GM12878 (cell line): ENCODE data around the gene ATXN1. TPM values are rescaled to one million over a fixed set of nuclear protein-coding genes. Genes with fewer than 3 reads are reported as not detected.

Source experiments
- ATAC-seq: fragments of 200-7000 bp; cut with Tn5 transposase; 3 replicates; pipeline ENCODE4 v1.9.1; 2020; ENCODE audit warnings: mild to moderate bottlenecking, moderate library complexity
- BruUV-seq: library from RNA; stranded (reverse); fragments of 400-500 nt; replicated peaks from 2 replicates; lab custom pipeline; 2021; lab: Mats Ljungman, UMichigan
- CTCF ChIA-PET: fragments of 300-600 bp; sonication (Branson Sonifier 250); formaldehyde crosslinking; extraction: SDS; loops from one replicate; lab custom pipeline; 2021; ENCODE audit warnings: inconsistent platforms; lab: Yijun Ruan, JAX
- POLR2A ChIA-PET: fragments of 350-600 bp; formaldehyde crosslinking; extraction: SDS; loops from one replicate; lab custom pipeline; 2021; ENCODE audit warnings: inconsistent platforms; lab: Charles Lee
- RAD21 ChIA-PET: fragments of 300-600 bp; sonication (Branson Sonifier 250); formaldehyde crosslinking; loops from one replicate; lab custom pipeline; 2023; ENCODE audit warnings: antibody characterized with exemption; ENCODE audit not compliant: unreplicated experiment; lab: Charles Lee
- SMC1A ChIA-PET: fragments of 300-600 bp; sonication (Branson Sonifier 250); formaldehyde crosslinking; loops from one replicate; lab custom pipeline; 2023; ENCODE audit not compliant: unreplicated experiment, uncharacterized antibody; lab: Charles Lee
- DNase-seq: peaks from one replicate; pipeline ENCODE4 v3.0.0-alpha.2; 2011; ENCODE audit warnings: low read depth, low spot score
- FAIRE-seq: peaks from 3 replicates; lab custom pipeline; 2011; peaks lifted over from hg19 to GRCh38; lab: Jason Lieb, UNC
- H2AFZ ChIP-seq: 2 replicates; pipeline ENCODE4 v1.6.0; 2011; ENCODE audit warnings: low read depth, low read length, control low read depth; ENCODE audit not compliant: control insufficient read depth
- H3K27ac ChIP-seq: 2 replicates; pipeline ENCODE4 v1.5.1; 2011; ENCODE audit warnings: control low read depth; ENCODE audit not compliant: control insufficient read depth, insufficient read depth
- H3K27me3 ChIP-seq, 2 experiments: replicated peaks in 1 of 2; 2 replicates each; pipeline versions ENCODE4 v1.6.0 to v1.6.1; 2011; ENCODE audit warnings: low read length in 1 of 2; ENCODE audit not compliant: control insufficient read depth in 2 of 2, insufficient read depth in 2 of 2
- H3K36me3 ChIP-seq, 2 experiments: 2 replicates each; pipeline ENCODE4 v1.5.1; 2011; ENCODE audit warnings: low read length in 1 of 2; ENCODE audit not compliant: control insufficient read depth in 2 of 2, insufficient read depth in 2 of 2
- H3K4me1 ChIP-seq: 2 replicates; pipeline ENCODE4 v1.6.1; 2011; ENCODE audit warnings: mild to moderate bottlenecking, low read length, moderate library complexity, mixed read lengths; ENCODE audit not compliant: control insufficient read depth, insufficient read depth
- H3K4me2 ChIP-seq: 2 replicates; pipeline ENCODE4 v1.6.0; 2011; ENCODE audit warnings: control low read depth; ENCODE audit not compliant: control insufficient read depth, insufficient read depth
- H3K4me3 ChIP-seq: fragments of 200-600 bp; sonication (generic); 2 replicates; pipeline ENCODE4 v1.5.1; 2016
- H3K79me2 ChIP-seq: 2 replicates; pipeline ENCODE4 v1.6.0; 2011; ENCODE audit warnings: low read length; ENCODE audit not compliant: control insufficient read depth, insufficient read depth
- H3K9ac ChIP-seq: 2 replicates; pipeline ENCODE4 v1.8.0; 2011; ENCODE audit warnings: low read length, control low read depth, mixed read lengths; ENCODE audit not compliant: control insufficient read depth, insufficient read depth
- H3K9me3 ChIP-seq: replicated peaks from 3 replicates; pipeline ENCODE4 v1.5.1; 2011; ENCODE audit warnings: mild to moderate bottlenecking, low read length; ENCODE audit not compliant: control insufficient read depth, insufficient read depth
- H4K20me1 ChIP-seq: 2 replicates; pipeline ENCODE4 v1.6.0; 2011; ENCODE audit not compliant: control insufficient read depth, insufficient read depth
- CEBPZ ChIP-seq: fragments of 150-350 bp; IDR thresholded peaks from 2 replicates; pipeline ENCODE4 v1.6.1; 2016; ENCODE audit warnings: low read depth, low read length
- DPF2 ChIP-seq: fragments of 450-650 bp; IDR thresholded peaks from 2 replicates; pipeline ENCODE4 v1.6.1; 2017; ENCODE audit warnings: mild to moderate bottlenecking
- EP300 ChIP-seq, 2 experiments: fragments of 150-350 bp in 1 of 2; IDR thresholded peaks; 2 replicates each; pipeline ENCODE4 v1.6.1; 2011 to 2012; ENCODE audit warnings: low read depth in 2 of 2, low read length in 2 of 2, borderline replicate concordance in 1 of 2, improper control_type of control experiment in 1 of 2, inconsistent platforms in 1 of 2; ENCODE audit not compliant: control insufficient read depth in 1 of 2
- FOXM1 ChIP-seq: IDR thresholded peaks from 2 replicates; pipeline ENCODE4 v1.6.1; 2012; ENCODE audit warnings: low read depth, mild to moderate bottlenecking, inconsistent platforms, low read length, moderate library complexity
- MAX ChIP-seq: IDR thresholded peaks from 2 replicates; pipeline ENCODE4 v1.6.1; 2012; ENCODE audit warnings: low read depth, low read length, improper control_type of control experiment
- NBN ChIP-seq: fragments of 450-650 bp; IDR thresholded peaks from 2 replicates; pipeline ENCODE4 v1.6.1; 2016
- NRF1 ChIP-seq: conservative IDR thresholded peaks from 2 replicates; pipeline ENCODE4 v1.6.1; 2011; ENCODE audit warnings: mild to moderate bottlenecking, low read depth, low read length, improper control_type of control experiment
- POLR2AphosphoS2 ChIP-seq: IDR thresholded peaks from 2 replicates; pipeline ENCODE4 v1.6.1; 2011; ENCODE audit warnings: low read depth, mild to moderate bottlenecking, low read length, improper control_type of control experiment, moderate library complexity
- RAD51 ChIP-seq: fragments of 450-650 bp; IDR thresholded peaks from 2 replicates; pipeline ENCODE4 v1.6.1; 2016; ENCODE audit warnings: moderate library complexity, mild to moderate bottlenecking, inconsistent platforms
- RELA ChIP-seq: fragments of 450-650 bp; IDR thresholded peaks from 2 replicates; pipeline ENCODE4 v1.8.0; 2014; ENCODE audit warnings: borderline replicate concordance; ENCODE audit not compliant: partially characterized antibody
- TCF7 ChIP-seq: IDR thresholded peaks from 2 replicates; pipeline ENCODE4 v1.6.1; 2014; ENCODE audit warnings: antibody characterized with exemption, borderline replicate concordance
- WGBS: methylation state at CpG from one replicate; pipeline ENCODE4 v1.1.6; 2016; ENCODE audit warnings: low lambda C conversion rate; ENCODE audit not compliant: insufficient replicate concordance, insufficient coverage; ENCODE audit errors: missing lambda C conversion rate; 5-methylcytosine and 5-hydroxymethylcytosine counted together
- in situ Hi-C: fragments of 300-500 bp; cut with MboI; formaldehyde crosslinking; loops from 9 replicates; pipeline ENCODE4 v1.14.3; 2018; ENCODE audit warnings: mixed read lengths
- intact Hi-C: fragments of 100-400 bp; cut with micrococcal nuclease; formaldehyde crosslinking; loops from one replicate; pipeline ENCODE4 v1.14.2; 2022; ENCODE audit not compliant: unreplicated experiment
- polyA plus RNA-seq, 11 experiments: library from polyadenylated mRNA; depleted of rRNA in 4 of 11; unstranded in 6 of 11; stranded (reverse) in 5 of 11; fragments of >200 nt; fragmentation: Nextera tagmentation in 4 of 11; fragmentation: Illumina TruSeq in 1 of 11; extraction: Ambion mirVana in 4 of 11; extraction: Trizol in 1 of 11; gene quantifications; 1 replicate in 1 of 11; 2 replicates in 10 of 11; pipeline versions ENCODE4 v1.2.1 to v1.2.3, GENCODE V29; 2011 to 2016; ENCODE audit warnings: inconsistent platforms in 2 of 11, missing spikeins in 2 of 11, low read depth in 1 of 11
- total RNA-seq, 4 experiments: library from RNA; depleted of rRNA in 3 of 4; stranded (reverse); fragments of >200 nt in 3 of 4; fragmentation: Illumina TruSeq in 1 of 4; extraction: Trizol in 1 of 4; gene quantifications; 2 replicates each; pipeline versions ENCODE4 v1.2.1 to v1.2.3, GENCODE V29; 2013 to 2021
- TF ChIP-seq, protein P1 (sequence below): IDR thresholded peaks from 2 replicates; pipeline ENCODE4 v1.6.1; 2011; ENCODE audit warnings: low read depth, mild to moderate bottlenecking, low read length, moderate library complexity, borderline replicate concordance; ENCODE audit errors: extremely low read depth
- TF ChIP-seq, protein P2 (sequence below): IDR thresholded peaks from 2 replicates; pipeline ENCODE4 v1.6.1; 2012; ENCODE audit warnings: improper control_type of control experiment, low read depth, low read length; ENCODE audit not compliant: insufficient replicate concordance

ATXN1 gene
- total and polyA plus RNA-seq, 10 of the 15 experiments (the other 5 are each of a cell fraction or from before 2014, with no cell fraction given), result 12.2 to 51.2 (median 20.5) TPM

- TF ChIP-seq EP300 (IDR thresholded peaks at IDR 0.05; ENCODE audit: borderline replicate concordance in 1 of 2, control insufficient read depth in 1 of 2, low read depth in 2 of 2, low read length in 2 of 2), result no peak
- no peak for TF ChIP-seq NRF1
- TF ChIP-seq, protein P1, sequence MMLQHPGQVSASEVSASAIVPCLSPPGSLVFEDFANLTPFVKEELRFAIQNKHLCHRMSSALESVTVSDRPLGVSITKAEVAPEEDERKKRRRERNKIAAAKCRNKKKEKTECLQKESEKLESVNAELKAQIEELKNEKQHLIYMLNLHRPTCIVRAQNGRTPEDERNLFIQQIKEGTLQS, result no peak
- TF ChIP-seq FOXM1, result no peak
- TF ChIP-seq, all 136 proteins: peak for 0
Measured at GRCh38 chr6:16291739-16292138, 469.5 kb downstream of the ATXN1 start (continued).

- in situ Hi-C loops (loop anchor here (10.0 kb wide), 1 partner anchor 797 kb away; no protein-coding TSS in a partner anchor), intact Hi-C loops (loop anchor here (10.0 kb wide), 2 partner anchors 677 to 797 kb away; no protein-coding TSS in a partner anchor)
- H3K9ac ChIP-seq, result no peak overlapping the region
- ChIA-PET SMC1A (interaction anchor here (0.7 to 1.7 kb wide), 7 partner anchors 17 to 678 kb away, joined by 3 to 8 read pairs (median 3); no protein-coding TSS in a partner anchor), CTCF (interaction anchor here (0.9 to 7.8 kb wide), 9 partner anchors 12 to 483 kb away, joined by 3 to 71 read pairs (median 12); no protein-coding TSS in a partner anchor), POLR2A (no interaction called here), RAD21 (interaction anchor here (1.6 to 6.2 kb wide), 3 partner anchors 14 to 475 kb away, joined by 7 to 40 read pairs (median 31); partner anchors contain the start of gene ATXN1)
- H3K36me3 ChIP-seq, result no peaks in the 10 kb centered on the region
- BruUV-seq, result no TSS peak
- no peak overlapping the region for H3K27ac ChIP-seq
- no peak overlapping the region for H3K4me2 ChIP-seq
- ATAC-seq (no peak), FAIRE-seq (no peak), DNase-seq (no peak)
- H2AFZ ChIP-seq, result no peak overlapping the region
- H3K27me3 ChIP-seq, result no peaks in the 10 kb centered on the region
- H3K4me3 ChIP-seq, result no peak overlapping the region
- H3K79me2 ChIP-seq, result no peaks in the 10 kb centered on the region
- no peaks in the 10 kb centered on the region for H3K4me1 ChIP-seq
- H3K9me3 ChIP-seq, result no peaks in the 10 kb centered on the region
- H4K20me1 ChIP-seq, result no peaks in the 10 kb centered on the region
- 76% methylated on average over 25 of the region's 26 CpGs for WGBS
- TF ChIP-seq, protein P2, sequence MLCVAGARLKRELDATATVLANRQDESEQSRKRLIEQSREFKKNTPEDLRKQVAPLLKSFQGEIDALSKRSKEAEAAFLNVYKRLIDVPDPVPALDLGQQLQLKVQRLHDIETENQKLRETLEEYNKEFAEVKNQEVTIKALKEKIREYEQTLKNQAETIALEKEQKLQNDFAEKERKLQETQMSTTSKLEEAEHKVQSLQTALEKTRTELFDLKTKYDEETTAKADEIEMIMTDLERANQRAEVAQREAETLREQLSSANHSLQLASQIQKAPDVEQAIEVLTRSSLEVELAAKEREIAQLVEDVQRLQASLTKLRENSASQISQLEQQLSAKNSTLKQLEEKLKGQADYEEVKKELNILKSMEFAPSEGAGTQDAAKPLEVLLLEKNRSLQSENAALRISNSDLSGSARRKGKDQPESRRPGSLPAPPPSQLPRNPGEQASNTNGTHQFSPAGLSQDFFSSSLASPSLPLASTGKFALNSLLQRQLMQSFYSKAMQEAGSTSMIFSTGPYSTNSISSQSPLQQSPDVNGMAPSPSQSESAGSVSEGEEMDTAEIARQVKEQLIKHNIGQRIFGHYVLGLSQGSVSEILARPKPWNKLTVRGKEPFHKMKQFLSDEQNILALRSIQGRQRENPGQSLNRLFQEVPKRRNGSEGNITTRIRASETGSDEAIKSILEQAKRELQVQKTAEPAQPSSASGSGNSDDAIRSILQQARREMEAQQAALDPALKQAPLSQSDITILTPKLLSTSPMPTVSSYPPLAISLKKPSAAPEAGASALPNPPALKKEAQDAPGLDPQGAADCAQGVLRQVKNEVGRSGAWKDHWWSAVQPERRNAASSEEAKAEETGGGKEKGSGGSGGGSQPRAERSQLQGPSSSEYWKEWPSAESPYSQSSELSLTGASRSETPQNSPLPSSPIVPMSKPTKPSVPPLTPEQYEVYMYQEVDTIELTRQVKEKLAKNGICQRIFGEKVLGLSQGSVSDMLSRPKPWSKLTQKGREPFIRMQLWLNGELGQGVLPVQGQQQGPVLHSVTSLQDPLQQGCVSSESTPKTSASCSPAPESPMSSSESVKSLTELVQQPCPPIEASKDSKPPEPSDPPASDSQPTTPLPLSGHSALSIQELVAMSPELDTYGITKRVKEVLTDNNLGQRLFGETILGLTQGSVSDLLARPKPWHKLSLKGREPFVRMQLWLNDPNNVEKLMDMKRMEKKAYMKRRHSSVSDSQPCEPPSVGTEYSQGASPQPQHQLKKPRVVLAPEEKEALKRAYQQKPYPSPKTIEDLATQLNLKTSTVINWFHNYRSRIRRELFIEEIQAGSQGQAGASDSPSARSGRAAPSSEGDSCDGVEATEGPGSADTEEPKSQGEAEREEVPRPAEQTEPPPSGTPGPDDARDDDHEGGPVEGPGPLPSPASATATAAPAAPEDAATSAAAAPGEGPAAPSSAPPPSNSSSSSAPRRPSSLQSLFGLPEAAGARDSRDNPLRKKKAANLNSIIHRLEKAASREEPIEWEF, result no peak
- TF ChIP-seq DPF2 (no peak), NBN (no peak), RELA (no peak), CEBPZ (no peak), RAD51 (no peak), TCF7 (no peak), MAX (no peak), POLR2AphosphoS2 (no peak)
Measured at GRCh38 chr6:16288163-16288562, 473.1 kb downstream of the ATXN1 start.
